Mesendoderm (in vitro differentiated cells): ENCODE results near the gene MAN1A1.
"Not testable (repeated sequence)": the region's sequence is repeated elsewhere in the genome, so short reads cannot be mapped to it uniquely, and the experiment has no call there.

Source experiments
- DNase-seq: peaks from one replicate; pipeline ENCODE4 v3.0.0; 2013
- H2AK5ac ChIP-seq: 2 replicates; pipeline ENCODE4 v1.6.1; 2013; ENCODE audit warnings: low read length, inconsistent platforms
- H2BK120ac ChIP-seq: 2 replicates; pipeline ENCODE4 v1.6.1; 2013; ENCODE audit warnings: low read depth, mild to moderate bottlenecking, low read length, moderate library complexity, mixed read lengths
- H2BK15ac ChIP-seq: replicated peaks from 2 replicates; pipeline ENCODE4 v1.6.1; 2013; ENCODE audit warnings: low read depth, mild to moderate bottlenecking, moderate library complexity
- H2BK5ac ChIP-seq: 2 replicates; pipeline ENCODE4 v1.6.1; 2013; ENCODE audit warnings: low read length, inconsistent platforms
- H3K18ac ChIP-seq: 2 replicates; pipeline ENCODE4 v1.6.1; 2013; ENCODE audit warnings: mild to moderate bottlenecking, low read length, mixed read lengths
- H3K23ac ChIP-seq: one replicate; pipeline ENCODE4 v1.6.1; 2013; ENCODE audit warnings: low read length
- H3K27ac ChIP-seq: 2 replicates; pipeline ENCODE4 v1.5.1; 2013; ENCODE audit warnings: low read depth, mild to moderate bottlenecking, inconsistent platforms, low read length, moderate library complexity
- H3K27me3 ChIP-seq: 2 replicates; pipeline ENCODE4 v1.6.1; 2013; ENCODE audit warnings: low read length, control low read depth, mild to moderate bottlenecking, inconsistent platforms; ENCODE audit not compliant: insufficient read depth, poor library complexity
- H3K36me3 ChIP-seq: 2 replicates; pipeline ENCODE4 v1.6.1; 2013; ENCODE audit warnings: low read length, inconsistent platforms; ENCODE audit not compliant: control insufficient read depth, insufficient read depth
- H3K4ac ChIP-seq: one replicate; pipeline ENCODE4 v1.6.1; 2013; ENCODE audit warnings: low read depth, mild to moderate bottlenecking, low read length, moderate library complexity
- H3K4me1 ChIP-seq: 2 replicates; pipeline ENCODE4 v1.6.1; 2013; ENCODE audit warnings: low read depth, low read length, inconsistent platforms; ENCODE audit not compliant: control insufficient read depth
- H3K4me2 ChIP-seq: 2 replicates; pipeline ENCODE4 v1.6.1; 2013; ENCODE audit warnings: low read length
- H3K4me3 ChIP-seq: 2 replicates; pipeline ENCODE4 v1.5.1; 2013; ENCODE audit warnings: mild to moderate bottlenecking, low read length
- H3K56ac ChIP-seq: one replicate; pipeline ENCODE4 v1.6.1; 2013; ENCODE audit warnings: low read length
- H3K79me1 ChIP-seq: 2 replicates; pipeline ENCODE4 v1.6.1; 2013; ENCODE audit warnings: low read length, inconsistent platforms
- H3K79me2 ChIP-seq: 2 replicates; pipeline ENCODE4 v1.6.1; 2013; ENCODE audit warnings: mild to moderate bottlenecking, low read length; ENCODE audit not compliant: control insufficient read depth, insufficient read depth
- H3K9ac ChIP-seq: 2 replicates; pipeline ENCODE4 v1.6.1; 2013; ENCODE audit warnings: low read length, inconsistent platforms
- H4K5ac ChIP-seq: one replicate; pipeline ENCODE4 v1.6.1; 2013; ENCODE audit warnings: low read length
- H4K8ac ChIP-seq: one replicate; pipeline ENCODE4 v1.6.1; 2013; ENCODE audit warnings: low read depth, mild to moderate bottlenecking, control low read depth, low read length, moderate library complexity
- WGBS: extraction: QIAGEN DNeasy Blood & Tissue Kit; methylation state at CpG from one replicate; pipeline ENCODE4 v1.1.7; 2013; ENCODE audit warnings: low lambda C conversion rate, missing lambda C conversion rate; ENCODE audit not compliant: insufficient coverage; ENCODE audit errors: extremely low coverage; 5-methylcytosine and 5-hydroxymethylcytosine counted together

The MAN1A1 gene

GRCh38 chr6:119160911-119161310 lies 188.7 kb downstream of the MAN1A1 start:
- no peak overlapping the region for H2AK5ac ChIP-seq
- no peak for DNase-seq
- H3K56ac ChIP-seq: no peak overlapping the region
- H3K18ac ChIP-seq: no peak overlapping the region
- no peaks in the 10 kb centered on the region for H3K79me1 ChIP-seq
- H3K36me3 ChIP-seq: no peaks in the 10 kb centered on the region
- H4K8ac ChIP-seq: no peak overlapping the region
- no peak overlapping the region for H3K9ac ChIP-seq
- no peak overlapping the region for H3K23ac ChIP-seq
- peaks cover 8% of the 10 kb centered on the region for H3K4me1 ChIP-seq
- no peaks in the 10 kb centered on the region for H3K27me3 ChIP-seq
- no peak overlapping the region for H3K4me3 ChIP-seq
- H2BK120ac ChIP-seq: no peak overlapping the region
- H4K5ac ChIP-seq: no peak overlapping the region
- H3K27ac ChIP-seq: no peak overlapping the region
- no peak overlapping the region for H3K4ac ChIP-seq
- H2BK15ac ChIP-seq: no peak overlapping the region
- no peaks in the 10 kb centered on the region for H3K79me2 ChIP-seq
- H3K4me2 ChIP-seq: no peak overlapping the region
- WGBS: no CpG with 5 or more reads among the region's 2 CpGs
- H2BK5ac ChIP-seq: no peak overlapping the region

DNA sequence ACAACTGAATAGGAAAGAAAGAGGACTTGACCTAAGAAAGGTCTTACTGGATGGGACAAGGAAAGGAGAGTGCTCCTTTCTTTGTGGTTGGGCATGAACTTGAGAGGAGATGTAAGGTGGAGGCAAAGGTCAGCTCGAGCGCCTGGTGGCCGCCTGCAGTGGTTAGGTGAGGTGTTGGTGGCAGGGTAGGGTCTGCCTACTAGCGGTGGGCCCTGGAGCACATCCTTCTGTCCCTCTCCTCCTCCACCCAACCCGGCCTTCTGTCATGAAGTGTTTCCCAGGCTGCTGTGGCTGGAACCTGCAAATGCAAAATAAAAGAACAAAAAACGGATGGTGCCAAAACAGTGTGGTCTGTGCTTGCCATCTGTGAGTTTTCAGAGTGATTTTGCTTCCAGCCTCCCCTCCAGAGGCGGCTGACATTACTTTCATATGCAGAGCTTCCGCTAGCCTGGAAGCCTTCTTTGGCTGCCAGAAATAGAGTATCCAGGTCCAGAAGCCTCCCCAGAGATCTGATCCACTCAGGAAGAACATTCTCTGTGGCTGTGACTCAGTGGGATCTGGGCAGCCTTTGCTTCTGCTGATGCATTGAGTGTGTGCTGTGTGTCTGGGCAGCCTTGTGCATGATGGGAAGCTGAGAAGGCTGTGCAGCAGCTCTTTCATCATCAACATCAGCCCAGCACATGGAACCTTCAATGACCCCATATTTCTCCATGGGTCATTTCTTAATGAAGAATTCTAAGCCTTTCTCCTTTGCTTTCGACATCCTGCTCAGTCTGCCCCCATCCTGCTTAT lies 191.3 kb downstream of the MAN1A1 start:
- H2BK15ac ChIP-seq: no peak overlapping the region
- H3K18ac ChIP-seq: no peak overlapping the region
- no peaks in the 10 kb centered on the region for H3K36me3 ChIP-seq
- no peak for DNase-seq
- no peak overlapping the region for H3K9ac ChIP-seq
- H2BK5ac ChIP-seq: no peak overlapping the region
- no peak overlapping the region for H3K4me2 ChIP-seq
- H3K79me2 ChIP-seq: no peaks in the 10 kb centered on the region
- no CpG with 5 or more reads among the region's 9 CpGs for WGBS
- H2BK120ac ChIP-seq: no peak overlapping the region
- H3K79me1 ChIP-seq: no peaks in the 10 kb centered on the region
- no peak overlapping the region for H3K4me3 ChIP-seq
- H3K4me1 ChIP-seq: peaks cover 8% of the 10 kb centered on the region
- no peak overlapping the region for H3K23ac ChIP-seq
- H3K27ac ChIP-seq: no peak overlapping the region
- H4K8ac ChIP-seq: no peak overlapping the region
- no peak overlapping the region for H4K5ac ChIP-seq
- peak overlapping the region; percentile 30 for H2AK5ac ChIP-seq
- peak overlapping the region; percentile 49 for H3K56ac ChIP-seq
- H3K4ac ChIP-seq: no peak overlapping the region
- no peaks in the 10 kb centered on the region for H3K27me3 ChIP-seq

DNA sequence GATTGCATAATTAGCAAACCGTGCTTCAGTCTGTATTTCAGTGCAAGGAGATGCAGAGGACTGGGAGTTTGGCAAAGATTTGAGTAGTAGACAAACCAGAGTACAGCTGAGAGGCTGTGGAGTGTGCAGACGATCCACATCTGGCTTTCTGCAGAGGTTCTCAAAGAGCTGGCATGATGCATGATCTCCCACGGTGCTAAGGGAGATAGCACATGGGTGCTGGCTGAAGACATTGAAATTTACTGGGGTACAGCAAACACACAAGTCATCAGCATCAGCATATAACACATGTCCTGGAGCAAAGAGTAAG lies 192.1 kb downstream of the MAN1A1 start:
- no peak overlapping the region for H3K4me3 ChIP-seq
- no peak overlapping the region for H4K8ac ChIP-seq
- H4K5ac ChIP-seq: no peak overlapping the region
- no peak overlapping the region for H3K27ac ChIP-seq
- H2BK15ac ChIP-seq: no peak overlapping the region
- H2BK120ac ChIP-seq: no peak overlapping the region
- H2BK5ac ChIP-seq: peak overlapping the region; percentile 82
- no CpG with 5 or more reads among the region's 3 CpGs for WGBS
- no peak overlapping the region for H3K23ac ChIP-seq
- no peak overlapping the region for H3K9ac ChIP-seq
- H3K4me2 ChIP-seq: no peak overlapping the region
- H2AK5ac ChIP-seq: no peak overlapping the region
- DNase-seq: no peak
- H3K27me3 ChIP-seq: no peaks in the 10 kb centered on the region
- H3K36me3 ChIP-seq: no peaks in the 10 kb centered on the region
- peaks cover 8% of the 10 kb centered on the region for H3K4me1 ChIP-seq
- H3K79me2 ChIP-seq: no peaks in the 10 kb centered on the region
- no peak overlapping the region for H3K56ac ChIP-seq
- H3K18ac ChIP-seq: no peak overlapping the region
- no peaks in the 10 kb centered on the region for H3K79me1 ChIP-seq
- H3K4ac ChIP-seq: no peak overlapping the region

GRCh38 chr6:119156757-119157505 lies 192.6 kb downstream of the MAN1A1 start:
- peaks cover 8% of the 10 kb centered on the region for H3K4me1 ChIP-seq
- H3K4me3 ChIP-seq: no peak overlapping the region
- H3K4ac ChIP-seq: peak overlapping the region; percentile 62
- no peak overlapping the region for H3K23ac ChIP-seq
- H2BK5ac ChIP-seq: peak overlapping the region; percentile 54
- H3K27me3 ChIP-seq: no peaks in the 10 kb centered on the region
- H3K4me2 ChIP-seq: no peak overlapping the region
- H2BK120ac ChIP-seq: no peak overlapping the region
- H3K9ac ChIP-seq: no peak overlapping the region
- no peak overlapping the region for H3K27ac ChIP-seq
- H2AK5ac ChIP-seq: no peak overlapping the region
- H4K8ac ChIP-seq: no peak overlapping the region
- no peaks in the 10 kb centered on the region for H3K36me3 ChIP-seq
- H3K18ac ChIP-seq: no peak overlapping the region
- H3K79me1 ChIP-seq: no peaks in the 10 kb centered on the region
- H4K5ac ChIP-seq: no peak overlapping the region
- peak overlapping the region; percentile 14 for H2BK15ac ChIP-seq
- peak; percentile 89 for DNase-seq
- no peaks in the 10 kb centered on the region for H3K79me2 ChIP-seq
- H3K56ac ChIP-seq: no peak overlapping the region
- WGBS: no CpG with 5 or more reads among the region's 8 CpGs

- H3K4ac ChIP-seq, H3K4me1 ChIP-seq, H2BK15ac ChIP-seq, H3K36me3 ChIP-seq, H4K8ac ChIP-seq, H3K23ac ChIP-seq, H3K18ac ChIP-seq, H2BK120ac ChIP-seq, H3K4me3 ChIP-seq, H3K4me2 ChIP-seq, H3K27ac ChIP-seq, H3K56ac ChIP-seq, H3K9ac ChIP-seq, H2BK5ac ChIP-seq, DNase-seq, H3K27me3 ChIP-seq, H3K79me2 ChIP-seq, H3K79me1 ChIP-seq, H2AK5ac ChIP-seq, H4K5ac ChIP-seq: not testable (repeated sequence)
- no CpG with 5 or more reads among the region's 4 CpGs for WGBS
Measured at GRCh38 chr6:119156082-119156481, 193.5 kb downstream of the MAN1A1 start.
